ENCODE results near the gene CEP126.
"Not testable (repeated sequence)": the region's sequence is repeated elsewhere in the genome, so short reads cannot be mapped to it uniquely, and the experiment has no call there.

The CEP126 gene

DNA sequence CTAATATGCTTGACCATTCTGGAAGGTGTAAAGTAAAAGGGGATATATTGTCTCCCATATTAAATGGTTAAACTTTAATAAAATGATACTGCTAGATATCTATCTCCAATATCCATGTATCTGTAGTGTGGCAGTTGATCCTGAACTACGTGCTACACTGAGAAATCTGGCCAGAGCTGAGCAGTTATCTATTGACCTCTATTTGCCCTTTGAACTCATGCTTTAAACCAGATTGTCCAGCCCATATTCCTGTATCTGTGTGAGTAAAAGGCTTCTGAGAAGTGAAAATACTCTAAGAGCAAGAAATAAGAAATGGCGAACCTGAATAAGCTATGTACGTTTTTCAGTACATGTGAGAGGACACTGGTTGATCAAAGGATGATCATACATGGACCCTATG, 40.5 kb downstream of the CEP126 start:
- DNase-seq (ENCODE audit: low read depth in 2 of 2): no peak
- H3K4me3 ChIP-seq (replicated peaks in 1 of 2; ENCODE audit: low read depth in 2 of 2, low read length in 2 of 2): no peak overlapping the region
- TF ChIP-seq, protein P1, sequence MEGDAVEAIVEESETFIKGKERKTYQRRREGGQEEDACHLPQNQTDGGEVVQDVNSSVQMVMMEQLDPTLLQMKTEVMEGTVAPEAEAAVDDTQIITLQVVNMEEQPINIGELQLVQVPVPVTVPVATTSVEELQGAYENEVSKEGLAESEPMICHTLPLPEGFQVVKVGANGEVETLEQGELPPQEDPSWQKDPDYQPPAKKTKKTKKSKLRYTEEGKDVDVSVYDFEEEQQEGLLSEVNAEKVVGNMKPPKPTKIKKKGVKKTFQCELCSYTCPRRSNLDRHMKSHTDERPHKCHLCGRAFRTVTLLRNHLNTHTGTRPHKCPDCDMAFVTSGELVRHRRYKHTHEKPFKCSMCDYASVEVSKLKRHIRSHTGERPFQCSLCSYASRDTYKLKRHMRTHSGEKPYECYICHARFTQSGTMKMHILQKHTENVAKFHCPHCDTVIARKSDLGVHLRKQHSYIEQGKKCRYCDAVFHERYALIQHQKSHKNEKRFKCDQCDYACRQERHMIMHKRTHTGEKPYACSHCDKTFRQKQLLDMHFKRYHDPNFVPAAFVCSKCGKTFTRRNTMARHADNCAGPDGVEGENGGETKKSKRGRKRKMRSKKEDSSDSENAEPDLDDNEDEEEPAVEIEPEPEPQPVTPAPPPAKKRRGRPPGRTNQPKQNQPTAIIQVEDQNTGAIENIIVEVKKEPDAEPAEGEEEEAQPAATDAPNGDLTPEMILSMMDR (IDR thresholded peaks at IDR 0.05; ENCODE audit: low read depth, low read length): no peak

DNA sequence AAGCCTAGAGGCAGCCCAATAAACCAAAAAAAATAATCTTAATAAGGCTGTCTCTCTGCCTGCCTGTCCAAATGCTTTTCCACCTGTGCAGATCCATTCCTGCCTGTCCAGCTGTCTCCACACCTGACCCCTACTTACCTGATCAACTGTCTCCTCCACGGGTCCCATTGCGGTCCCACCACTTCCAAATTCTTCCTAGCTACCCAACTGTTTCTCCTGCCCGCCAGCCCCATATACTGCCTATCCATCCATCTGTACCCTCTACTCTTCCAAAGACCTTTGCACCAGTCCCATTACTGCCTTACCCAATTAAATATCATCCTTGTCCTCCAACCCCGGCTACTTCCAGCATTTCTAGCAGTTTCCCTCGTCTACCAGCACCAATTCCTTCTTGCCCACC, 40.9 kb downstream of the CEP126 start:
- TF ChIP-seq, protein P1 (IDR thresholded peaks at IDR 0.05; ENCODE audit: low read depth, low read length): no peak
- no peak for DNase-seq (ENCODE audit: low read depth in 2 of 2)

GRCh38 chr11:101960231-101960630, 45.4 kb downstream of the CEP126 start:
- TF ChIP-seq, protein P1 (IDR thresholded peaks at IDR 0.05; ENCODE audit: low read depth, low read length): no peak
- H3K4me3 ChIP-seq (replicated peaks in 1 of 2; ENCODE audit: low read depth in 2 of 2, low read length in 2 of 2): no peak overlapping the region
- DNase-seq (ENCODE audit: low read depth in 2 of 2): peak in 1 of 2 donors; percentile 8

More for the DNA sequence above, 40.9 kb downstream of the CEP126 start:
- no peak overlapping the region for H3K4me3 ChIP-seq (replicated peaks in 1 of 2; ENCODE audit: low read depth in 2 of 2, low read length in 2 of 2)

DNA sequence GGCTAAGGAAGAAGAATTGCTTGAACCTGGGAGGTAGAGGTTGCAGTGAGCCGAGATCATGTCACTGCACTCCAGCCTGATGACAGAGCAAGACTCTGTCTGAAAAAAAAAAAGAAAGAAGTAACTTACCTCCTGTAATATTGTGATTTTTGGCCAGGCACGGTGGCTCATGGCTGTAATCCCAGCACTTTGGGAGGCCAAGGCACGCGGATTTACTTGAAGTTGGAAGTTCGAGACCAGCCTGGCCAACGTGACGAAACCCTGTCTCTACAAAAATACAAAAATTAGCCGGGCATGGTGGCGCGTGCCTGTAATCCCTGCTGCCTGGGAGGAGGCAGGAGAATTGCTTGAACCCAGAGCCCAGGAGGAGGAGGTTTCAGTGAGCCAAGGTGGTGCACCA, 49.4 kb downstream of the CEP126 start:
- not testable (repeated sequence) for DNase-seq (ENCODE audit: low read depth in 2 of 2); H3K4me3 ChIP-seq (replicated peaks in 1 of 2; ENCODE audit: low read depth in 2 of 2, low read length in 2 of 2)

- DNase-seq (ENCODE audit: low read depth in 2 of 2): peak; percentile 25 to 30
- H3K4me3 ChIP-seq (replicated peaks in 1 of 2; ENCODE audit: low read depth in 2 of 2, low read length in 2 of 2): no peak overlapping the region
- TF ChIP-seq, protein P1 (IDR thresholded peaks at IDR 0.05; ENCODE audit: low read depth, low read length): peak; percentile 23
Measured at GRCh38 chr11:101974255-101974654, 59.4 kb downstream of the CEP126 start.

- TF ChIP-seq, protein P1 (IDR thresholded peaks at IDR 0.05; ENCODE audit: low read depth, low read length): no peak
- no peak overlapping the region for H3K4me3 ChIP-seq (replicated peaks in 1 of 2; ENCODE audit: low read depth in 2 of 2, low read length in 2 of 2)
- no peak for DNase-seq (ENCODE audit: low read depth in 2 of 2)
Measured at GRCh38 chr11:101974771-101975170, 60.0 kb downstream of the CEP126 start.

- no peak for DNase-seq (ENCODE audit: low read depth in 2 of 2)
Measured at GRCh38 chr11:101975734-101976133, 60.9 kb downstream of the CEP126 start.

More at GRCh38 chr11:101975734-101976133, 60.9 kb downstream of the CEP126 start:
- H3K4me3 ChIP-seq (replicated peaks in 1 of 2; ENCODE audit: low read depth in 2 of 2, low read length in 2 of 2): no peak overlapping the region
- TF ChIP-seq, protein P1 (IDR thresholded peaks at IDR 0.05; ENCODE audit: low read depth, low read length): no peak

All from cardiac fibroblast (primary cell).